ENCODE results near the gene PAM.

DNA sequence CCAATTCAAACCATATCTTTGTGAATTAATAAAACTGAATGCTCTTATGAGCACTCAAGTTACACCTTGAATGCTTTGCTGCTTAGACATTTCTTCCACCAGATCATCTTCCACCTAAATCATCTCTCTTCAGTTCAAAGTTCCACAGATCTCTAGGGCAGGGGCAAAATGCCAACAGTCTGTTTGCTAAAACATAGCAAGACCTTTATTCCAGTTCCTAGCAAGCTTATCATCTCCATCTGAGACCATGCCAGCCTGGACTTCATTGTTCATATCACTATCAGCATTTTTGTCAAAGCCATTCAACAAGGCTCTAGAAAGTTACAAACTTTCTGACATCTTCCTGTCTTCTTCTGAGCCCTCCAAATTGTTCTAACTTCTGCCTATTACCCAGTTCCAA lies 245.0 kb downstream of the PAM start:
- TF ChIP-seq, protein P1, sequence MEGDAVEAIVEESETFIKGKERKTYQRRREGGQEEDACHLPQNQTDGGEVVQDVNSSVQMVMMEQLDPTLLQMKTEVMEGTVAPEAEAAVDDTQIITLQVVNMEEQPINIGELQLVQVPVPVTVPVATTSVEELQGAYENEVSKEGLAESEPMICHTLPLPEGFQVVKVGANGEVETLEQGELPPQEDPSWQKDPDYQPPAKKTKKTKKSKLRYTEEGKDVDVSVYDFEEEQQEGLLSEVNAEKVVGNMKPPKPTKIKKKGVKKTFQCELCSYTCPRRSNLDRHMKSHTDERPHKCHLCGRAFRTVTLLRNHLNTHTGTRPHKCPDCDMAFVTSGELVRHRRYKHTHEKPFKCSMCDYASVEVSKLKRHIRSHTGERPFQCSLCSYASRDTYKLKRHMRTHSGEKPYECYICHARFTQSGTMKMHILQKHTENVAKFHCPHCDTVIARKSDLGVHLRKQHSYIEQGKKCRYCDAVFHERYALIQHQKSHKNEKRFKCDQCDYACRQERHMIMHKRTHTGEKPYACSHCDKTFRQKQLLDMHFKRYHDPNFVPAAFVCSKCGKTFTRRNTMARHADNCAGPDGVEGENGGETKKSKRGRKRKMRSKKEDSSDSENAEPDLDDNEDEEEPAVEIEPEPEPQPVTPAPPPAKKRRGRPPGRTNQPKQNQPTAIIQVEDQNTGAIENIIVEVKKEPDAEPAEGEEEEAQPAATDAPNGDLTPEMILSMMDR (IDR thresholded peaks at IDR 0.05; ENCODE audit: insufficient read depth, low read length), result no peak
- TF ChIP-seq POLR2AphosphoS5 (IDR thresholded peaks at IDR 0.05; ENCODE audit: low read depth) (no peak), SPI1 (IDR thresholded peaks at IDR 0.05; ENCODE audit: borderline replicate concordance, low read depth) (no peak), GABPA (IDR thresholded peaks at IDR 0.05; ENCODE audit: low read depth) (no peak)
- TF ChIP-seq, protein P2, sequence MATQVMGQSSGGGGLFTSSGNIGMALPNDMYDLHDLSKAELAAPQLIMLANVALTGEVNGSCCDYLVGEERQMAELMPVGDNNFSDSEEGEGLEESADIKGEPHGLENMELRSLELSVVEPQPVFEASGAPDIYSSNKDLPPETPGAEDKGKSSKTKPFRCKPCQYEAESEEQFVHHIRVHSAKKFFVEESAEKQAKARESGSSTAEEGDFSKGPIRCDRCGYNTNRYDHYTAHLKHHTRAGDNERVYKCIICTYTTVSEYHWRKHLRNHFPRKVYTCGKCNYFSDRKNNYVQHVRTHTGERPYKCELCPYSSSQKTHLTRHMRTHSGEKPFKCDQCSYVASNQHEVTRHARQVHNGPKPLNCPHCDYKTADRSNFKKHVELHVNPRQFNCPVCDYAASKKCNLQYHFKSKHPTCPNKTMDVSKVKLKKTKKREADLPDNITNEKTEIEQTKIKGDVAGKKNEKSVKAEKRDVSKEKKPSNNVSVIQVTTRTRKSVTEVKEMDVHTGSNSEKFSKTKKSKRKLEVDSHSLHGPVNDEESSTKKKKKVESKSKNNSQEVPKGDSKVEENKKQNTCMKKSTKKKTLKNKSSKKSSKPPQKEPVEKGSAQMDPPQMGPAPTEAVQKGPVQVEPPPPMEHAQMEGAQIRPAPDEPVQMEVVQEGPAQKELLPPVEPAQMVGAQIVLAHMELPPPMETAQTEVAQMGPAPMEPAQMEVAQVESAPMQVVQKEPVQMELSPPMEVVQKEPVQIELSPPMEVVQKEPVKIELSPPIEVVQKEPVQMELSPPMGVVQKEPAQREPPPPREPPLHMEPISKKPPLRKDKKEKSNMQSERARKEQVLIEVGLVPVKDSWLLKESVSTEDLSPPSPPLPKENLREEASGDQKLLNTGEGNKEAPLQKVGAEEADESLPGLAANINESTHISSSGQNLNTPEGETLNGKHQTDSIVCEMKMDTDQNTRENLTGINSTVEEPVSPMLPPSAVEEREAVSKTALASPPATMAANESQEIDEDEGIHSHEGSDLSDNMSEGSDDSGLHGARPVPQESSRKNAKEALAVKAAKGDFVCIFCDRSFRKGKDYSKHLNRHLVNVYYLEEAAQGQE (IDR thresholded peaks at IDR 0.05; ENCODE audit: insufficient replicate concordance, low read depth), result no peak
